Aorta (tissue), 5 donors: ENCODE measurements around the gene ACTR5. TPM values are rescaled to one million over a fixed set of nuclear protein-coding genes. Genes with fewer than 3 reads are reported as not detected.
A peak's percentile ranks its signal among the peaks of the same experiment; 100 is the strongest.

Source experiments
- ATAC-seq: fragments of 200-7000 bp; cut with Tn5 transposase; one replicate; pipeline ENCODE4 v1.9.1; 2022; ENCODE audit warnings: moderate library complexity; ENCODE audit not compliant: low FRiP score
- DNase-seq, 2 donors: peaks; one replicate each; pipeline ENCODE4 v3.0.0-alpha.2; 2020
- H3K27ac ChIP-seq, 2 donors: one replicate each; pipeline ENCODE4 v1.5.1; 2013; ENCODE audit warnings: low read length in 2 of 2, mild to moderate bottlenecking in 2 of 2, moderate library complexity in 2 of 2, control low read depth in 1 of 2, inconsistent platforms in 1 of 2, low read depth in 1 of 2
- H3K27me3 ChIP-seq, 2 donors: one replicate each; pipeline ENCODE4 v1.6.1; 2013; ENCODE audit warnings: control low read depth in 1 of 2, low read length in 1 of 2, mild to moderate bottlenecking in 1 of 2, moderate library complexity in 1 of 2; ENCODE audit not compliant: insufficient read depth in 2 of 2, control insufficient read depth in 1 of 2
- H3K36me3 ChIP-seq, 2 donors: one replicate each; pipeline ENCODE4 v1.6.1; 2013; ENCODE audit warnings: control low read depth in 1 of 2, low read length in 1 of 2, mild to moderate bottlenecking in 1 of 2; ENCODE audit not compliant: insufficient read depth in 2 of 2, control insufficient read depth in 1 of 2
- H3K4me1 ChIP-seq, 2 donors: one replicate each; pipeline ENCODE4 v1.6.1; 2013; ENCODE audit warnings: low read length in 2 of 2, control low read depth in 1 of 2, mild to moderate bottlenecking in 1 of 2, moderate library complexity in 1 of 2; ENCODE audit not compliant: insufficient read depth in 2 of 2, control insufficient read depth in 1 of 2
- H3K4me3 ChIP-seq, 2 donors: one replicate each; pipeline ENCODE4 v1.5.1; 2013; ENCODE audit warnings: low read length in 2 of 2, control low read depth in 1 of 2, mild to moderate bottlenecking in 1 of 2
- H3K9me3 ChIP-seq: one replicate; pipeline ENCODE4 v1.6.1; 2013; ENCODE audit warnings: mild to moderate bottlenecking, low read length; ENCODE audit not compliant: control insufficient read depth
- WGBS, 2 donors: extraction: QIAGEN DNeasy Blood & Tissue Kit; methylation state at CpG; one replicate each; pipeline ENCODE4 v1.1.7; 2013; 5-methylcytosine and 5-hydroxymethylcytosine counted together
- intact Hi-C, 2 donors: fragments of 100-400 bp; cut with DNase I; formaldehyde crosslinking; loops; one replicate each; pipeline versions ENCODE4 v1.14.2 to v1.15.0; 2022
- polyA plus RNA-seq, 2 donors: library from polyadenylated mRNA; stranded (reverse); fragments of 200-250 nt; gene quantifications; one replicate each; pipeline ENCODE4 v1.2.3, GENCODE V29; 2013
- total RNA-seq, 2 donors: library from RNA; stranded (reverse); fragmentation: NEBNext Ultra II Directional; extraction: Animal tissue kit (Norgen Biotek cat#: 25700); gene quantifications; one replicate each; pipeline ENCODE4 v1.2.1, GENCODE V29; 2021
- donor health status: healthy with polysubstance abuse.
- donor health status: Bipolar disorder and iron deficiency.
- donor health status: DM: no; HTN: no; CAD: no.
- donor health status: DM: no; HTN: no; CAD: no.
- donor health status: DM: yes; HTN: yes; CAD: no.

Gene ACTR5
- total and polyA plus RNA-seq, 4 donors = 3.5 to 10.3 (median 7.1) TPM

DNA sequence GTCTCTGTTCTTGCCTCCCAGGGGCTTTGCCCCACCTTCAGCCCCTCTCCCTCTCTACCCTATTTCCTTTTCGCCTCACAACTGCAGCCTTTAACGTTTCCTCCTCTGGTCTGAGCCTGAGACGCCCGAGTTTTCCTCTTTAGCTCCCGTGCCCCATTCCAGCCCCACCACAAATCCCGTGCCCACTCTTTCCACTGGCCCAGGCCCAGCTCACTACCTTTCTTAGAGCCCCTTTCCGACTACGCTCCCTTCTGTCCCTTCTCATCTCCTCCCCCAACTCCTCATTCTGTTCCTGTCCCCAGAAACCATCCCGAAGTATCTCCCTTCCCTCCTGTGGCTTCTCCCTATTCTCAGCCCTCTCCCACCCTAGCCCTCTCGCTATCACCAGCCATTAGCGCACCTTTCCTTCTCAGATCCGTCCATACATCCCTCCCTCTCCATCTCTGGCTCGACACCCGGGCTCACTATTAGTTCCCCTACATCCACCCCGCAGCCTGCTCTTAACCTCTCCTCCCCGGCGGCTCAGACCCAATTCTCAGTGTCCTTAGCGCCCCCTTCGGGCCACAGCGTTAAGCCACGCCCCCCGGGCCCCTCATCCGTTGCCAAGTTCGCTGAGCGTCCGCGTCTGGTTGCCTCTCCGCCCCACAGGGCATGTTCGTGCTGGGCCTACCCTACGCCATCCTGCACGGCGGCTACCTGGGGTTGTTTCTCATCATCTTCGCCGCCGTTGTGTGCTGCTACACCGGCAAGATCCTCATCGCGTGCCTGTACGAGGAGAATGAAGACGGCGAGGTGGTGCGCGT, 21.3 kb upstream of the ACTR5 start:
- intact Hi-C loops = loop anchor here in 1 of 2 donors (10.0 kb wide), 1 partner anchor 168 kb away; no protein-coding TSS in a partner anchor
- Histone ChIP-seq H3K4me3 (no peak overlapping the region), H3K27me3 (no peaks in the 10 kb centered on the region), H3K9me3 (no peaks in the 10 kb centered on the region), H3K27ac (no peak overlapping the region), H3K4me1 (no peaks in the 10 kb centered on the region), H3K36me3 (no peaks in the 10 kb centered on the region)
- no peak for ATAC-seq
- no peak for DNase-seq
- 3% methylated on average over 43 of the region's 43 CpGs for WGBS, 2 donors

DNA sequence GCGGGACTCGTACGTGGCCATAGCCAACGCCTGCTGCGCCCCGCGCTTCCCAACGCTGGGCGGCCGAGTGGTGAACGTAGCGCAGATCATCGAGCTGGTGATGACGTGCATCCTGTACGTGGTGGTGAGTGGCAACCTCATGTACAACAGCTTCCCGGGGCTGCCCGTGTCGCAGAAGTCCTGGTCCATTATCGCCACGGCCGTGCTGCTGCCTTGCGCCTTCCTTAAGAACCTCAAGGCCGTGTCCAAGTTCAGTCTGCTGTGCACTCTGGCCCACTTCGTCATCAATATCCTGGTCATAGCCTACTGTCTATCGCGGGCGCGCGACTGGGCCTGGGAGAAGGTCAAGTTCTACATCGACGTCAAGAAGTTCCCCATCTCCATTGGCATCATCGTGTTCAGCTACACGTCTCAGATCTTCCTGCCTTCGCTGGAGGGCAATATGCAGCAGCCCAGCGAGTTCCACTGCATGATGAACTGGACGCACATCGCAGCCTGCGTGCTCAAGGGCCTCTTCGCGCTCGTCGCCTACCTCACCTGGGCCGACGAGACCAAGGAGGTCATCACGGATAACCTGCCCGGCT, 20.6 kb upstream of the ACTR5 start:
- DNase-seq (no peak), ATAC-seq (no peak)
- H3K9me3 ChIP-seq = no peaks in the 10 kb centered on the region
- H3K36me3 ChIP-seq = no peaks in the 10 kb centered on the region
- WGBS, 2 donors = 3 to 4% methylated on average over 46 of the region's 46 CpGs
- H3K4me3 ChIP-seq = no peak overlapping the region
- no peaks in the 10 kb centered on the region for H3K4me1 ChIP-seq
- no peaks in the 10 kb centered on the region for H3K27me3 ChIP-seq
- no peak overlapping the region for H3K27ac ChIP-seq
- intact Hi-C loops = loop anchor here in 1 of 2 donors (10.0 kb wide), 1 partner anchor 167 kb away; no protein-coding TSS in a partner anchor

DNA sequence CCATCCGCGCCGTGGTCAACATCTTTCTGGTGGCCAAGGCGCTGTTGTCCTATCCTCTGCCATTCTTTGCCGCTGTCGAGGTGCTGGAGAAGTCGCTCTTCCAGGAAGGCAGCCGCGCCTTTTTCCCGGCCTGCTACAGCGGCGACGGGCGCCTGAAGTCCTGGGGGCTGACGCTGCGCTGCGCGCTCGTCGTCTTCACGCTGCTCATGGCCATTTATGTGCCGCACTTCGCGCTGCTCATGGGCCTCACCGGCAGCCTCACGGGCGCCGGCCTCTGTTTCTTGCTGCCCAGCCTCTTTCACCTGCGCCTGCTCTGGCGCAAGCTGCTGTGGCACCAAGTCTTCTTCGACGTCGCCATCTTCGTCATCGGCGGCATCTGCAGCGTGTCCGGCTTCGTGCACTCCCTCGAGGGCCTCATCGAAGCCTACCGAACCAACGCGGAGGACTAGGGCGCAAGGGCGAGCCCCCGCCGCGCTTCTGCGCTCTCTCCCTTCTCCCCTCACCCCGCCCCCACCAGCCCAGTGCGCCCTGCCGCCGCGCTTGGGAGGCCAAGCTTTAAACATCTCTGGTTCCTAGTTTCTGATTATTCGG, 20.0 kb upstream of the ACTR5 start:
- Histone ChIP-seq H3K27me3 (no peaks in the 10 kb centered on the region), H3K4me1 (no peaks in the 10 kb centered on the region), H3K9me3 (no peaks in the 10 kb centered on the region), H3K36me3 (no peaks in the 10 kb centered on the region), H3K4me3 (no peak overlapping the region), H3K27ac (no peak overlapping the region)
- ATAC-seq (no peak), DNase-seq (no peak)
- intact Hi-C loops = loop anchor here in 1 of 2 donors (10.0 kb wide), 1 partner anchor 167 kb away; no protein-coding TSS in a partner anchor
- 3% methylated on average over 56 of the region's 56 CpGs for WGBS, 2 donors

DNA sequence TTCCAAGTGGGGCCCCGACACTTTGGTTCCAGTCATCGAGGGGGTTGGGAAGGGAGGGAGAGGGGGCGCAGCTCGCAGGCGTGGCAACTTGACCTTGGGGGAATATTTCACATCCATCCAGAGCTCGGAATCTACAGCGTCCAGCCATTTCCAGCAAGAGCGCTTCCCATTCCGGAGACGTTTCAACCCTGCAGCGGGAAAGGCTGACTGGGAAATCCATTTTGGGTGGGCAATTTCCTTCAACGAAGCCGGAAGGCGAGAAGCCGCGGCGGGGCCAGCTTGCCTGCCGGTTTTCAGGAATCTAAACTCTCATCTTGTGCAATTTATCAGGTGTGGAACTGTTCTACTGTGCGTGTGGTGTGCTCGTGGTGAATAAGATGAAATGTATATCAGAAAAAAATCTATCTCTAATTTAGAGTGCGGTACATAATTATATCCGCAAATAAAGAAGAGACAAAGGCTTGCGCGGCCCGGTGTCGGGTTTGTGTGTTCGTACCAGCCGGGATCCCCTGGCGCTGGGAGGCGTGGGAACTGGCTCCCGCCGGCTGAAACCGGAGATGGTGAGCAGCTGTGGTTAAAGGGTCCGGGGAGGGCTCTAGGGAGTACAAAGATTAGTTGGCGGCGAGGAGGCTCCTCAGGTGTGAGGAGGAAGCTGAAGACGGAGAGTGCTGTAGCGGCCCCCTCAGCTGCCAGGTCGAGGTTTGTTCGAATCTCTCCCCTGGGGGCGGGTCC, 19.2 kb upstream of the ACTR5 start:
- H3K4me1 ChIP-seq = no peaks in the 10 kb centered on the region

DNA sequence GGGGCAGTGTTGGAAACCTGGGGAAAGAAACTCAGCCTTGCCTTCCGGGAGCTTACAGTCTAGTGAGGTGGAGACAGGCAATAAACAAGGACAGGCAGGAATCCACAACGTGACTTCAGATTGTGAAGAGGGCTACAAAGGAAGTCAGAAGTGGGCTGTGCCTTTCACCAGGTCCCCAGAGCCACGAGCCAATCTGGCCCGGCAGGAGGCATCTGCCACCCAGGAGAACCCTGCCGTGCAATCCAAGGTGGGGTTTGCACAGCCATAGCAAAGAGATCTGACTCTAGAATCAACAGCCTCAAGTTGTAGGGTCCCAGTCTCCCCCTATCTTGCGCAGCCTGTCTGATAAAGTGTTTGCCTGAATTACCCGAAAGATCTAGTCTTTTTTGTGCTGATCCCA, 18.5 kb upstream of the ACTR5 start:
- H3K4me1 ChIP-seq = no peaks in the 10 kb centered on the region
- no peak overlapping the region for H3K27ac ChIP-seq
- no peaks in the 10 kb centered on the region for H3K9me3 ChIP-seq
- DNase-seq = no peak
- 8 to 10% methylated on average over 7 of the region's 7 CpGs for WGBS, 2 donors
- no peak overlapping the region for H3K4me3 ChIP-seq
- no peaks in the 10 kb centered on the region for H3K36me3 ChIP-seq
- ATAC-seq = no peak
- H3K27me3 ChIP-seq = no peaks in the 10 kb centered on the region
- intact Hi-C loops = loop anchor here in 1 of 2 donors (10.0 kb wide), 1 partner anchor 165 kb away; no protein-coding TSS in a partner anchor

More for the DNA sequence above, 19.2 kb upstream of the ACTR5 start:
- ATAC-seq (no peak), DNase-seq (no peak)
- Histone ChIP-seq H3K4me3 (no peak overlapping the region), H3K36me3 (no peaks in the 10 kb centered on the region), H3K27me3 (no peaks in the 10 kb centered on the region), H3K9me3 (no peaks in the 10 kb centered on the region), H3K27ac (no peak overlapping the region)
- intact Hi-C loops = loop anchor here in 1 of 2 donors (10.0 kb wide), 1 partner anchor 166 kb away; no protein-coding TSS in a partner anchor
- 3 to 4% methylated on average over 41 of the region's 41 CpGs for WGBS, 2 donors

DNA sequence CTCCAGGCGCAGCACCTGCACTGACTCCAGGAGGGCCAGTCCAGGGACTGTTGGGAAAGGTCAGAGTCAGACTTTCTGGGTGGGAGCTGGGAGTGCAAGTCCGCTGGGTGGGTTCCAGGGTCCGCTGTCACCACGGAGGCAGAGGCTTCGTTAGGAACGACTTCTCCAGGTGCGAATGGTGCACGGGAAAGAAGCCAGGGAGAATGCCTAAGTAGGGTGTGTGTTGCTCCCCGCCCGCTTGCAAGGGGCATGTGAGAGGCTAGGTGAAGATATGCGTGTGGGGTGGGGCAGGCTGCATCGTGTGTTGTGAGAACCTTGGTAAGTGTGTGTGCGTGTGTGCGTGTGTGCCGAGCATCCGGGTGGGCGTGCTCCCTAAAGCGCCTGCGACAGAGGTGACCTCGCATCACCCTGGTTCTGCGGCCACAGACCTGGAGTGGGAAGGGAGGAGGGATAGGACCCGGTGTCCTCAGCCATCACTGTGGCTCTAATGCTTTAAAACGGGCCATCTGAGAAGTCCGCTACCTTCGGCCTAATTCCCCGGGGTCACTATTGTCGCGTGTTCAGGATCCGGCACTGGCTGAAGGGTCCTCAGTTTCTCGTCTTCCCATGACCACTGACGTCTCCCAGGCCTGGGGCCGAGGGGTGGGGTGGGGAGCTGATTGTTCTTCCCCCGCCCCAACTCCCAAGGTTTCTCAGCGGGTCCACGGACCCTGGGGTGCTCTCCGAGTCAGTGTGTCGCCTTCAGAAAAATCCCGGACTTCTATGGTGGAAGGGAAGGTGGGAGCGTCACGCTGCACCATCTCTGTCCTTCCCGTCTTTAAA, 17.9 kb upstream of the ACTR5 start:
- Histone ChIP-seq H3K4me1 (no peaks in the 10 kb centered on the region), H3K4me3 (no peak overlapping the region), H3K27ac (no peak overlapping the region), H3K9me3 (no peaks in the 10 kb centered on the region), H3K36me3 (no peaks in the 10 kb centered on the region), H3K27me3 (no peaks in the 10 kb centered on the region)
- ATAC-seq (no peak), DNase-seq (no peak)
- WGBS, 2 donors = 4 to 6% methylated on average over 41 of the region's 41 CpGs
- intact Hi-C loops = no loop called here

DNA sequence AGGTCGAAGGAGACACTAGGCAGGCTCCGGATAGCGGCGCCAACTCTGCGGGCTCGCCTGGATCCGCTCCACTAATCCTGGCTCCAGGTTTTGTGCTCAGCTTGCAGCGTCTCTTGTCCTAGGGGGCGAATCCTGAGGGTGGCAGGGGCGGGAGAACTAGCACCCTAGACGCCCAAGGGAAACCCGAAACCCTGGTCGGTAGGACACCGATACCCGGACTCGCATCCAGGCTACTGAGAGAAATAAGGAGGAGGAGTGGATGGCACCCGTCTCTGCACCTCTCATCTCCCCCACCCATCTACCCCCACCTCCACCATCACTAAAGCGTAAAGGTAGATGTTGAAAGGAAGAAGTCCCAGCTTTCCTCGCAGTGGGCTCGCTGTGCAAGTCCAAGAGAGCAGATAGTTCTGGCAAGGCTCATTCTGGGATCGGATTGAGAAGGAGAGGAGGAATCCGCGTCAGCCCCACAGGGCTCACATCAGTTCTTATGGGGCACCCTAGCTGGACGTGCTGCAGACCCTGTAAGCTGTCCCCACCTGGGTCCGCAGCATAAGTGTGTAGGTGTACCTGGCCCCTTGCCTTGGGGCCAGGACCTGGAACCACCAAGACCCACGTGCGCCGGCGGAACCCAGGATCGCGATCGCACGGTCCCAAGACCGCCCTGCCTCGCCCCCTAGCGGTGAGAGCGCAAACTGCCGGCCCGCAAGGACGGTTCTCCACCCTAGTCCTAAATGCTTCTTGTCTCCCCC, 17.1 kb upstream of the ACTR5 start:
- no peaks in the 10 kb centered on the region for H3K27me3 ChIP-seq
- no peak overlapping the region for H3K4me3 ChIP-seq
- intact Hi-C loops = no loop called here
- ATAC-seq (peak; percentile 87), DNase-seq (peak; percentile 79 to 92)
- 0 to 1% methylated on average over 40 of the region's 40 CpGs for WGBS, 2 donors
- no peaks in the 10 kb centered on the region for H3K9me3 ChIP-seq
- no peak overlapping the region for H3K27ac ChIP-seq
- H3K4me1 ChIP-seq = no peaks in the 10 kb centered on the region
- H3K36me3 ChIP-seq = no peaks in the 10 kb centered on the region
